Measurements from ENCODE around the gene KCNMB3. TPM values are rescaled to one million over a fixed set of nuclear protein-coding genes. Genes with fewer than 3 reads are reported as not detected.
"Not testable (repeated sequence)": the region's sequence is repeated elsewhere in the genome, so short reads cannot be mapped to it uniquely, and the experiment has no call there.

Gene KCNMB3
- total RNA-seq, 2 donors from 2014 or later: 6.5 to 8.2 TPM

GRCh38 chr3:179265092-179265491 is 14.2 kb upstream of the KCNMB3 start:
- Histone ChIP-seq H3K4me1 (peaks cover 9% of the 10 kb centered on the region), H3K4me3 (no peak overlapping the region), H3K36me3 (replicated peaks in 1 of 2; ENCODE audit: insufficient read depth in 1 of 2, low read depth in 2 of 2) (no peaks in the 10 kb centered on the region), H3K27ac (no peak overlapping the region), H3K27me3 (no peaks in the 10 kb centered on the region), H3K9me3 (peaks cover 0 to 4% (median 0%) of the 10 kb centered on the region in 3 donors)
- TF ChIP-seq CTCF (IDR thresholded peaks at IDR 0.05): no peak
- WGBS, 2 donors: 87 to 89% methylated on average over 1 of the region's 1 CpG
- intact Hi-C loops (cut with DNase I): no loop called here
- ATAC-seq (no peak), DNase-seq (no peak)

GRCh38 chr3:179264449-179264848 is 13.5 kb upstream of the KCNMB3 start:
- H3K36me3 ChIP-seq (replicated peaks in 1 of 2; ENCODE audit: insufficient read depth in 1 of 2, low read depth in 2 of 2): no peaks in the 10 kb centered on the region
- H3K4me1 ChIP-seq: peaks cover 9% of the 10 kb centered on the region
- H3K27ac ChIP-seq: no peak overlapping the region
- TF ChIP-seq POLR2A (IDR thresholded peaks at IDR 0.05) (no peak), CTCF (IDR thresholded peaks at IDR 0.05) (no peak)
- H3K4me3 ChIP-seq: no peak overlapping the region
- H3K27me3 ChIP-seq: no peaks in the 10 kb centered on the region
- intact Hi-C loops (cut with DNase I): no loop called here
- ATAC-seq: no peak
- no peak for DNase-seq
- peaks cover 0 to 7% (median 0%) of the 10 kb centered on the region in 3 donors for H3K9me3 ChIP-seq
- WGBS, 2 donors: 52 to 54% methylated on average over 4 of the region's 4 CpGs

GRCh38 chr3:179263134-179263533 is 12.2 kb upstream of the KCNMB3 start:
- DNase-seq: no peak

GRCh38 chr3:179260949-179261765 is 10.2 kb upstream of the KCNMB3 start:
- 7 to 31% methylated on average over 26 to 70 of the region's 71 CpGs for WGBS, 2 donors
- H3K9me3 ChIP-seq: peaks cover 0 to 7% (median 0%) of the 10 kb centered on the region in 3 donors
- TF ChIP-seq POLR2A (IDR thresholded peaks at IDR 0.05): peak; percentile 55 to 67 (median 57)
- no peak for TF ChIP-seq CTCF (IDR thresholded peaks at IDR 0.05)
- peak; percentile 73 to 87 (median 77) for DNase-seq
- peak overlapping the region; percentile 29 to 66 for H3K4me3 ChIP-seq
- peaks cover 9% of the 10 kb centered on the region for H3K4me1 ChIP-seq
- peak overlapping the region in 3 of 4 donors; percentile 62 to 67 (median 64) for H3K27ac ChIP-seq
- H3K36me3 ChIP-seq (replicated peaks in 1 of 2; ENCODE audit: insufficient read depth in 1 of 2, low read depth in 2 of 2): no peaks in the 10 kb centered on the region
- intact Hi-C loops (cut with DNase I): no loop called here
- ATAC-seq: peak; percentile 99
- H3K27me3 ChIP-seq: no peaks in the 10 kb centered on the region

More at GRCh38 chr3:179263134-179263533, 12.2 kb upstream of the KCNMB3 start:
- Histone ChIP-seq H3K27me3 (no peaks in the 10 kb centered on the region), H3K4me1 (peaks cover 9% of the 10 kb centered on the region), H3K9me3 (peaks cover 0 to 7% (median 0%) of the 10 kb centered on the region in 3 donors), H3K27ac (no peak overlapping the region), H3K36me3 (replicated peaks in 1 of 2; ENCODE audit: insufficient read depth in 1 of 2, low read depth in 2 of 2) (no peaks in the 10 kb centered on the region), H3K4me3 (no peak overlapping the region)
- intact Hi-C loops (cut with DNase I): no loop called here
- WGBS, 2 donors: 96 to 98% methylated on average over 17 to 25 of the region's 29 CpGs
- TF ChIP-seq CTCF (IDR thresholded peaks at IDR 0.05): no peak
- TF ChIP-seq POLR2A (IDR thresholded peaks at IDR 0.05): no peak
- ATAC-seq: no peak

GRCh38 chr3:179259959-179260756 is 9.2 kb upstream of the KCNMB3 start:
- H3K36me3 ChIP-seq (replicated peaks in 1 of 2; ENCODE audit: insufficient read depth in 1 of 2, low read depth in 2 of 2); H3K4me3 ChIP-seq; H3K27ac ChIP-seq; ATAC-seq; H3K9me3 ChIP-seq; intact Hi-C loops (cut with DNase I); H3K27me3 ChIP-seq; DNase-seq: not testable (repeated sequence)
- WGBS, 2 donors: 98% methylated on average over 9 of the region's 9 CpGs
- H3K4me1 ChIP-seq: peaks cover 17% of the 10 kb centered on the region

Measured in body of pancreas (tissue), 4 donors.